Measurements from ENCODE around the gene GBP2.

DNA sequence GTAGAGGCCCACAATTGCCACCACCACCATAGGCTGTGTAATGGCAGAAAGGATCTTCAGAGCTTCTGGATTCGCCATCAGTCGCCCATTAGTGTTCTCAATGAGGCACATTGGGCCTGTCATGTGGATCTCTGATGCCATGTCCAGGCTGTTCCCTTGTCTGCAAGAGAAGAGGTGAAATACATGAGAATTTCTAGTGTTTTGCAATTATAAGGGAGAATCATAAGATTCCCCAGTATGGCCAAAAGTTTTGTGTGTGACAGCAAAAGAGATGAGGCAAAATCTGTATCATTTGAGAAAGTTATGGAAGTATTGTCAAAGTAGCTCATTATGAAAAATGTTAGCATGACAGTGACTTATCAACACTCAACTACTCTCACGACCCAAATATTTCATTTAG is 62.8 kb downstream of the GBP2 start:
- TF ChIP-seq, protein P1, sequence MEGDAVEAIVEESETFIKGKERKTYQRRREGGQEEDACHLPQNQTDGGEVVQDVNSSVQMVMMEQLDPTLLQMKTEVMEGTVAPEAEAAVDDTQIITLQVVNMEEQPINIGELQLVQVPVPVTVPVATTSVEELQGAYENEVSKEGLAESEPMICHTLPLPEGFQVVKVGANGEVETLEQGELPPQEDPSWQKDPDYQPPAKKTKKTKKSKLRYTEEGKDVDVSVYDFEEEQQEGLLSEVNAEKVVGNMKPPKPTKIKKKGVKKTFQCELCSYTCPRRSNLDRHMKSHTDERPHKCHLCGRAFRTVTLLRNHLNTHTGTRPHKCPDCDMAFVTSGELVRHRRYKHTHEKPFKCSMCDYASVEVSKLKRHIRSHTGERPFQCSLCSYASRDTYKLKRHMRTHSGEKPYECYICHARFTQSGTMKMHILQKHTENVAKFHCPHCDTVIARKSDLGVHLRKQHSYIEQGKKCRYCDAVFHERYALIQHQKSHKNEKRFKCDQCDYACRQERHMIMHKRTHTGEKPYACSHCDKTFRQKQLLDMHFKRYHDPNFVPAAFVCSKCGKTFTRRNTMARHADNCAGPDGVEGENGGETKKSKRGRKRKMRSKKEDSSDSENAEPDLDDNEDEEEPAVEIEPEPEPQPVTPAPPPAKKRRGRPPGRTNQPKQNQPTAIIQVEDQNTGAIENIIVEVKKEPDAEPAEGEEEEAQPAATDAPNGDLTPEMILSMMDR (conservative IDR thresholded peaks at IDR 0.05; ENCODE audit: low read depth, low read length) = no peak
- TF ChIP-seq BHLHE40 (IDR thresholded peaks at IDR 0.05; ENCODE audit: low read depth, low read length) (no peak), POLR2A (IDR thresholded peaks at IDR 0.05; ENCODE audit: low read depth, low read length) (no peak), MAZ (IDR thresholded peaks at IDR 0.05; ENCODE audit: borderline replicate concordance, low read depth, low read length) (no peak)

Measured in IMR-90 (cell line).